ENCODE measurements around the gene GPER1.
"Not testable (repeated sequence)": the region's sequence is repeated elsewhere in the genome, so short reads cannot be mapped to it uniquely, and the experiment has no call there.

Gene GPER1

DNA sequence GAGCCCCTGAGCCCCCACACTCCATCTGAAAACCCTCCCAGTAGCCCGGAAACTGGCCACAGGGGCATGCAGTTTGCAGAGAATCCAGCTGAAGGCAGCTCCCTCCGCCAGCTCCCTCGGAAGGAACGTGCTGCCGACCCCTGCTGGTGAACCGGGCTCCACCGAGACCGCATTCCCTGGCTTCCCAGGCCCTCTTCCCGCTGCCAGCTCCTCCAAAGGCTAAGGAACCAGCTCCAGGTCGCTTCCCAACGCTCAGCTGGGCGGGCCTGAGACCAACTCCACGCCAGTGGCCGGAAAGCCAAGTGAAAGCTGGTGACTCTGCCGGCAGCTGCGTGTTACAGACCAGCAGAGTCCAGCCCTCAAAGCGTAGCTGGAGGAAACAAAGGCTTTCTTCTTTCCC is 35.8 kb downstream of the GPER1 start:
- no peak for DNase-seq

DNA sequence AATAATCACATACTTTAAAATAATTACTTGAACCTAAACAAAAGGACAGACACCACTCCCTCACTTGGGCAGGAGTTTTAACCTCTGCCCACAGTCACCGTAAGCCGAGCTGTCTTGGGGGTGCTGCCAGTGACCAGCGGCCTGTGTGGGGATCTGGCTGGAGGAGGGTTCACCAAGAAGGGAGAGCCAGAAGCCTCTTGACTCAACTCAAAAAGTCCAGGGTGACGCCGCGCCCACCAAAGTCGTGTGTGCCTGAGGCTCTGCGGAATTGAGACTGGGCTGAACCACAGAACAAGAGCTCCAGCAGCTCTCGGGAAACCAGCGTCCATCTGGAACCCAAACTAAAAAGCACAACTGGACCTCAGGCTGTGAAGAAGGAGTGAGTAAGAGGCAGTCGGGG is 36.3 kb downstream of the GPER1 start:
- no peak for DNase-seq

DNA sequence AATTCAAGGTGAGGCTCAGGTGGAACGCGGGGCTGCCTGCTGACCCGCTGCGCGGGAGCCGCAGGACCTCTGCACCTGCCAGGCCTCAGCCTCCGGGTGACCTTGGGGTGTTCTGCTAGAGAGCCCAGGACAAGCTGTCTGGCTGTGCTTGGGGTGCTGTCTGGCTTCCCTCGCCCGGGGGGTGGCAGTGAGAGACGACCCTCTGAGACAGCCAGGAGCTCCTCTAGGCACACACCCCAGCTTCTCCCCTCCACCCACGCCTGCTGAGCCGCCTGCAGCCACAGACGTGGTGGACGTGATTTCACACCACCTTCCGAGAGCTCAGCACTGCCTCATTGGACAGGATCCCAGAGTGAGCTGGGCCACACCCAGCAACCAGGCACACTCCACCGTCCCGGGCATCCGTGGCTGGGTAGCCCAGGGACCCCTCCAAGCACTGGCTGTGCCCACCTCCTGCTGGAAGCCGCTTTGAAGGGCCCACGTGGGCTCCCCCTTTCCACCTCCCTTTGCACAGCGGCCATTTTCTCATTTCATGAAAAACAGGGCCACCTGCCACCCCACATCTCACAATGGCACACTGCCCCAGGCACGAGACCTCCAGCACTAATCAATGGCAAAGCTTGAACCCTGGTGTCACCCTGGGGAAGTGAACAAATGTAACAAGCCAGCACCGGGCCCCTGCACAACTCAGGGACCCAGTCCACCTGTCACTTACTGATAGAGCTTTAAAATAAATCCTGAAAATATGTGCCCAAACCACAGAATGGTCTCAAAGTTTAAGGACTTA is 37.1 kb downstream of the GPER1 start:
- DNase-seq = no peak

DNA sequence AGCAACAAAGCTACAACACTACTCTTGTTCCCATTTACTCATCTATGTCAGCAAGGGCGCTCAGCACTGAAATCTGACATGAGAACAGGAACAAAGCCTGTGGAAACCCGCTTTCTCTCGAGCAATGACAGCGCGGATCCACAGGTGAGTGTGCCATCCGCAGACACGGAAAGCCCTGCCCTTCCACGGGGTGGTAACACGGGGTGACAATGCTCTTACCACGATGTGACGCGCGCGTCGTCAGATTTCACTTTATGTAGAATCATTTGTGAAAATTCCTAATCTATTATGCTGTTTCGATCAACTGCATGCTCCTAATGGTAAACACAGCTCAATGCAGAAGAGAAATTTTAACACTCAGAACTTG is 37.7 kb downstream of the GPER1 start:
- DNase-seq = no peak

DNA sequence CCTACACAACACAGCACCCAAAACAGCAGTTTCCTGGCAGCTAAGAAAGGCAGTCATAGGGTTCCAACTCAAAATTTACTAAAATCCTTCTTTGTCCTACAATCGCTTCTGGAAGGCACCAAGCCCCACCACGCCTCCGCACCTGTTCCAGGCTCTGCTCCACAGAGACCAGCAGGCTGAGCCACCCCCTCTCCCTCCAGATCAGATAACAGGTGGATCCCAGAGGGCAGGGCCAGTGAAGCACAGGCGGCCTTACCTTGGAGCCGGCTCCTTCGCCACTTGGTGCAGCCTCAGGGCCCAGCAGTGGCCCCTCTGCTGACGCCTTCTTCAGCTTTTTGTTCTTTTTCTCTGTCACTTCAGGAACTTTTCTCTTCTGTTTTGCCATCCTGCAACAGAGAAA is 39.1 kb downstream of the GPER1 start:
- DNase-seq = no peak

DNA sequence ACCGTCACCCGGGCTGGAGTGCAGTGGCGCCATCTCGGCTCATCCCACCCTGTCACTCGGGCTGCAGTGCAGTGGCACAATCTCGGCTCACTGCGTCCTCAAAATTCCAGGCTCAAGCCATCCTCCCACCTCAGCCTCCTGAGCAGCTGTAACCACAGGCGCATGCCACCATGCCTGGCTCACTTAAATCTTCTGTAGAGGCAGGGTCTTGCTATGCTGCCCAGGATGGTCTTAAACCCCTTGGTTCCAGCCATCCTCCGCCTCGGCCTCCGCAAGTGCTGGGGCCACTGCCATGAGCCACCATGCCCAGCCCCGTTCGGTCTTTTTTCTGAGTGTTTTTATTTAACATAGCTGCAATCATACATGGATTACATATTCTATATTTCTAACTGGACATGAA is 41.5 kb downstream of the GPER1 start:
- DNase-seq = no peak

DNA sequence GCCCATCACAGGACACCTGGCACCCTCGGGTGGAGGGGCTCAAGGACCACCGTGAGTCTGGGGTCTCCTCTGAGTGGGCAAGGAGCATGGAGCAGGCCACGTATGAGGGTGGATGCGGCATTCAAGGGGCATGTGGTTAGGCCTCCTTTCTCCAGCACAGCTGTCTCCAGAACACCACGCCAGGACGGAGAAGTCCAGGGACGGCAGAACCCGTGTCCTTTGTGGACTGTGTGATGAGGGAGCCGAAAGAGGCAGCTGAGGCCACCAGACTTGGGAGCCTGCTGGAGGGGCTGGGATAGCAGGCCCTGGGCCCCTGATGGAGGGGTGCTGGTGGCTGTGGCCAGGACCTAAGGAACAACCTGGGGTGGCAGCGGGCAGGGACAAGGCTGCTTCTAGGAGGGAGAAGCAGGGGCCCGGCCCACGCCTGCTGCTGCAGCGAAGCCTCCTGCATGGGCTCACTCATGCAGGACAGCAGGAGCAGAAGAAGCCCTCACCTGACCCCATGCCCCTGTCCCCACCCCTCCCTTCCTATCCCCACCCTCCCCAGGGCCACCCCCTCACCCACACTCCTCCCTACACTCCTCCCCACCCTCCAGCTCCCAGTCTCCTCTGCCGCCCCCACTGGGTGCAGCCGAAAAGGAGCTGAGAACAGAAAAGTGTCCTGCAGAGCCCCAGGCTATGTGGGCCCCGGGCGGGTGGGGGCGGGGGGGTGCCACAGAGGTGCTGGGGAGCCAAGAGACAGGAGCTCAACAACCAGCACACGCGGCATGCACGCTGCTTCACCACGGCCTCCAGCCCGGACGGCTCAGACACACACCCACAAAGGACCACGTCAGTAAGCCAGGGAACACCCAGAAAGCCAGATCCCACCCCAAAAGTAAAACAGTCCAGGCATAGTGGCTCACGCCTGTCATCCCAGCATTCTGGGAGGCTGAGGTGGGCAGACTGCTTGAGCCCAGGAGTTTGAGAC is 42.4 kb downstream of the GPER1 start:
- no peak for DNase-seq

DNA sequence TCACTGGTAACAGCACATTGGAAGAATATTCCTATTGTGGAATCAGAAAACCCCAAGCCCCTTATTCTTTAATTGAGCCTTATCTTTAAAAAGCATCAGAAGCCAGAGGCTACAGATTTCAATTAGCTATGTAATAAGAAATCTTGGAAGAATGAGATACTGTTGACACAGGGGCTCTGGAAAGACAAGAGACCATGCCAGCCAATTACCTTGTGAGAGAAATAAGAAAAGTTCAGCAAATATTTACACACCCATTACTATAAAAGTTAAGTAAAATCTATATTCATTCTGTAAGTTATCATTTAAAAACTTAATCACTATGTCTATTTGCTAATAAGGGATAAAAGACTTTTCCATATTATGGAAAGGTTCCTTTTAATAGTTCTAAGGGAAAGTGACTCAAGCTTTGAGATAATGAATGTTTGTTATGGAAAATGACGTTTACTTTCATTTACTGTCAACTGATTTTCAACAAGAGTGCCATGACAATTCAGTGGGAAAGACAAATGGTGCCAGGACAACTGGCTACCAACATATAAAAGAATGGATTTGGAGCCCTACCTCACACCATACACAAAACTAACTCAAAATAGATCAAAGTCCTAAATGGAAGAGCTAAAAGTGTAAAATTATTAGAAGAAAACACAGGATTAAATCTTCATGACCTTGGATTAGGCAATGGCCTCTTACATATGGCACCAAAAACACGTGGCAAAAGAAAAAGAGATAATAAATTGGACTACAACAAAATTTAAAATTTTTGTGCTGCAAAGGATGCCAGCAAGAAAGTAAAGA is 43.8 kb downstream of the GPER1 start:
- no peak for DNase-seq

DNA sequence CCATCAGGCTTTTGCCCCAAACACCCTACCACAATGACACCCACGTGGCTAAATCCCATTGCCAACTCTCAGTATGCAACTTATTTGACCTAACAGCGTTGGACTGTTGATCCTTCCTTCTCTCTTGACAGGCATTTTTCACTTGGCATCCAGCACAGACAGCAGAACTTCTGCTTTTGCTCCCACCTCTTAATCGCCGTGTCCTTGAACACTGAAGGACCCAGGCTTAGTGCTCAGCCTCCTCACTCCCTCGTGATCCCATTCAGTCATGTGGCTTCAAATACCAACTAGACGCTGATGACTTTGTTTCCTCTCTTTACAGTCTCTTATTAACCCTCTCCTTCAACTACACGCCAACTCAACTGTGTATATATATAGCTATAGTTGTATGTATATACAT is 47.0 kb downstream of the GPER1 start:
- no peak for DNase-seq

DNA sequence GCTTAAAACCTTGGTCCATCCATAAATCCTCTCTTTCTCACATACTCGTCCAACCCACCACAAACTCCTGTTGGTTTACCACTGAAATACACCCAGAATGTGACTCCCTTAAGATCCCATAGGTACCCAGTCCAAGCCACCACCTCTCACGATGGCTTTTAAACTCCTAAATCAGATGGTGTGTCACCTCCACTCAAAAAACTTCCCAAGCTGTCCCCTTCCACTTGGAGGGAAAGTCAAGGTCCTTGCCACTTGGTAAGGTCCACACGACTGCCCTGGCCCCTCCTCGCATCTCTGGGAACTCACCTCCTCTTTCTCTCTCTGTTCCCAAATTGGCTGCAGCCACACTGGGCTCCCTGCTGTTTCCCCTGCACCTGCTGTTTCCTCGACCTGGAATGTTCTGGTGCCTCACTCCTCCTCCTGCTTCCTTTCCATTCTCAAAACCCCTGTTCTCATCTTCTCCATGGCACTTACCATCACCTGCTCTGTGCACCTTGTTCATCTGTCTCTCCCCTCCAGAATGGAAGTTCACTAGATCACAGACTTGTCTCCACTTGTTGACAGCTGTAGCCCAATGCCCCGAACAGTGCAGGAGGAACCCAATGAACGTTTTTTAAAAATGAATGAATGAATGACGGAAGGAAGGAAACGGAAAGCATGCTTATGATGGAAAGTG is 49.1 kb downstream of the GPER1 start:
- no peak for DNase-seq

DNA sequence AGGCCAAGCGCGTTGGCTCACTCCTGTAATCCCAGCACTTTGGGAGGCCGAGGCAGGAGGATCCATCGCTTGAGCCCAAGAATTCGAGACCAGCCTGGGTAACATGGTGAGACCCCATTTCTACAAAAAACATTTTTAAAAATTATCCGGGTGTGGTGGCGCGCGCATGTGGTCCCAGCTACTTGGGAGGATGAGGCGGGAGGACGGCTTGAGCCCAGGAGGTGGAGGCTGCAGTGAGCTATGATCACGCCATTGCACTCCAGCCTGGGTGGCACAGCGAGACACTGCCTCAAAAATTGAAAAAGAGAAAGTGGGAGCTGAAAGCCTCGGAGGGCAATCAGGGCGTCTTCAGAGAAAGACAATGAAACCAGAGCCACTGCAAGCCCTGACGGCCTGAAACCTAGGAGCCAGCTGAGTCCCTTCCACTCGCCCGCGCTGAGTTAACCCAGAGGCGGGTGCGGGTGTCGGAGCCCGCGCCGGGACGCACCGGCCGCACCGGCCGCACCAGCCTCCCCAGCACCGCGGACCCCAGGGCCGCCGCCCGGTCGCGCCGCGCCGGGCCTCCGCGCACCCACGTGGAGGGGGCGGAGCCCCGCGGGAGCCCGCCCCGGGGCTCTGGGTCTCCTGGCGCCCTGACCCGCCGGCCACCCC is 49.7 kb downstream of the GPER1 start:
- DNase-seq = no peak

DNA sequence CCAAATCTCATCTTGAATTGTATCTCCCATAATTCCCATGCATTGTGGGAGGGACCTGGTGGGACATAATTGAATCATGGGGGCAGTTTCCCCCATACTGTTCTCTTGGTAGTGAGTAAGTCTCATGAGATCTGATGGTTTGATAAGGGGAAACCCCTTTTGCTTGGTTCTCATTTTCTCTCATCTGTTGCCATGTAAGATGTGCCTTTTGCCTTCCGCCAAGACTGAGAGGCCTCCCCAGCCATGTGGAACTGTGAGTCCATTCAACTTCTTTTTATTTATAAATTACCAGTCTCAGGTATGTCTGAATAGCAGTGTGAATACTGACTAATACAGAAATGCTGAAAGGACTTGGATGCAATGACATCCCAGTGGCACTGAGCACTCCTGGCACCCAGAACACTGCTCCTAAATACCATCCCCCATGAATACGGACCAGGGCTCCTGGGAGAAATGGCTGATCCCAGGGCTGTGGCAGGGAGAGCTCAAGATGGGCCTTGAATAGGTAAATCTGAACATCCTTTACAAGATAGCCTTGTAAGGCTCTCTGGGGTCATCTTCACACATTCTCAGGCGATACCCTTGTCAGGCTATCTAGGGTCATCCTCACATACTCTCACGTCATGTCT is 52.7 kb downstream of the GPER1 start:
- DNase-seq = no peak

DNA sequence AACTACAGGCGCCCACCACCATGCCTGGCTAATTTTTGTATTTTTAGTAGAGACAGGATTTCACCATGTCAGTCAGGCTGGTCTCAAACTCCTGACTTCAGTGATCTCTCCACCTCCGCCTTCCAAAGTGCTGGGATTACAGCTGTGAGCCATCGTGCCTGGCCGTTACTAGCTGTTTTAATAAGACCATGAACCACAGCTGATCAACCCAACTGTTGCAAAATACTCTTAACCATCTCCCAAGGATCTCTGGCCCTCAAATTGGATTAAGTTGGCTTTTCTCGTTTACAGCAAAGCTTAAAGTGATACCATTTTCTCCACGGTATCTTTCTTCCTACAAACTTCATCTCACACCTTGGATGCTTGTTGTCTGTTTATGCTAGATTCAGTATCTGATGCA is 53.7 kb downstream of the GPER1 start:
- DNase-seq = no peak

DNA sequence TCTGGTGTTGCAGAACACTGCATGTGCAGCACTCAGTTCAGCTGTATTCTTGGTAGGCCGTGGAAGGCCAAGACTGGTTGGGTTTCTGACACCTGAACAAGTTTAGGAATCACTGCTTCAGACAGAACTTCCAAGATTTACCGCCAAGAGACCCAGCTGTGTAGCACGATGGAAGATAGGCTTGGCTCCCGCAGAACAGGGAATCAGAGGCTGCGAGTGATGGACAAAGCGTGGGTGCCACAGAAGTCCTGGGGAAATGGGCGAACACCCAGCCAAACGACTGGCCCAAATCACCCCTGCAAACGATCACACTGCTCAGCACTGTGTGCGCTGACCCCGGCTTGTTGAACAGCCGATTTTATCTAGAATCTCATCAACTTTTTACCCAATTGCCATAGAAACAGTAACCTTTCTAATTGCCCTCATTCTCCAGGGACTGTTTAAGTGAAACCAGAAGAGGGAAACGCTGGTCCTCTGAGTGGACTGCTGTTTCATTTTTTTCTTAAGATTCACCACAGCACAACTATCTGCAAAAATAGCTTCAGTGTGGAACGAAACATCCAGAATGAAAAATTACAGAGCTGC is 54.2 kb downstream of the GPER1 start:
- no peak for DNase-seq

DNA sequence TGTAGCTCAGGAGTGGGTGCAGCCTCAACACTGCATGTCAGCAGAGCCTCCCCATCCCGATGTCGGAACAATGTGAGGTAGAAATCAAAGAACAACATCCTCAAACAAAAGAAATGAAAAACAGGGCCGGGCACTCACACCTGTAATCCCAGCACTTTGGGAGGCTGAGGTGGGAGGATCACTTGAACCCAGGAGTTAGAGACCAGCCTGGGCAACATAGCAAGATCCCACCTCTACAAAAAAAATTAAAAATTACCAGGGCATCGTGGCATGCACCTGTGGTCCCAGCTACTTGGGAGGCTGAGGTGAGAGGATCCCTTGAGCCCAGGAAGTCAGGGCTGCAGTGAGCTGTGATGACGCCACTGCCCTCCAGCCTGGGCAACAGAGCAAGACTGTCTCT is 55.1 kb downstream of the GPER1 start:
- DNase-seq = not testable (repeated sequence)

Data from SIG-M5 (cell line).